ENCODE measurements around the gene TRIM29.

Gene TRIM29

GRCh38 chr11:120086651-120087050 is 51.3 kb downstream of the TRIM29 start:
- Histone ChIP-seq H3K4me3 (ENCODE audit: low read depth in 1 of 2, low read length in 2 of 2) (no peak overlapping the region), H3K27ac (ENCODE audit: low read length) (no peak overlapping the region), H3K36me3 (ENCODE audit: control insufficient read depth in 1 of 2, insufficient read depth in 2 of 2, low read length in 2 of 2) (no peaks in the 10 kb centered on the region)

GRCh38 chr11:120079750-120080610 is 57.9 kb downstream of the TRIM29 start:
- H3K27ac ChIP-seq (ENCODE audit: low read length), result no peak overlapping the region

More at GRCh38 chr11:120086651-120087050, 51.3 kb downstream of the TRIM29 start:
- Histone ChIP-seq H3K9me3 (ENCODE audit: control insufficient read depth in 1 of 2, low read length in 2 of 2) (no peaks in the 10 kb centered on the region), H3K4me1 (ENCODE audit: control insufficient read depth in 1 of 2, insufficient read depth in 2 of 2, low read length in 2 of 2) (no peaks in the 10 kb centered on the region), H3K27me3 (ENCODE audit: low read depth, low read length) (no peaks in the 10 kb centered on the region)

GRCh38 chr11:120078397-120078796 is 59.5 kb downstream of the TRIM29 start:
- H3K36me3 ChIP-seq (ENCODE audit: control insufficient read depth in 1 of 2, insufficient read depth in 2 of 2, low read length in 2 of 2), result no peaks in the 10 kb centered on the region
- H3K27me3 ChIP-seq (ENCODE audit: low read depth, low read length), result no peaks in the 10 kb centered on the region
- H3K4me1 ChIP-seq (ENCODE audit: control insufficient read depth in 1 of 2, insufficient read depth in 2 of 2, low read length in 2 of 2), result no peaks in the 10 kb centered on the region
- no peak overlapping the region for H3K4me3 ChIP-seq (ENCODE audit: low read depth in 1 of 2, low read length in 2 of 2)
- H3K9me3 ChIP-seq (ENCODE audit: control insufficient read depth in 1 of 2, low read length in 2 of 2), result no peaks in the 10 kb centered on the region
- no peak overlapping the region for H3K27ac ChIP-seq (ENCODE audit: low read length)

More at GRCh38 chr11:120079750-120080610, 57.9 kb downstream of the TRIM29 start:
- H3K4me1 ChIP-seq (ENCODE audit: control insufficient read depth in 1 of 2, insufficient read depth in 2 of 2, low read length in 2 of 2), result no peaks in the 10 kb centered on the region
- no peaks in the 10 kb centered on the region for H3K27me3 ChIP-seq (ENCODE audit: low read depth, low read length)
- H3K4me3 ChIP-seq (ENCODE audit: low read depth in 1 of 2, low read length in 2 of 2), result no peak overlapping the region
- no peaks in the 10 kb centered on the region for H3K9me3 ChIP-seq (ENCODE audit: control insufficient read depth in 1 of 2, low read length in 2 of 2)
- H3K36me3 ChIP-seq (ENCODE audit: control insufficient read depth in 1 of 2, insufficient read depth in 2 of 2, low read length in 2 of 2), result no peaks in the 10 kb centered on the region

GRCh38 chr11:120074076-120074475 is 63.8 kb downstream of the TRIM29 start:
- no peak overlapping the region for H3K27ac ChIP-seq (ENCODE audit: low read length)
- H3K27me3 ChIP-seq (ENCODE audit: low read depth, low read length), result no peaks in the 10 kb centered on the region
- H3K4me3 ChIP-seq (ENCODE audit: low read depth in 1 of 2, low read length in 2 of 2), result no peak overlapping the region
- no peaks in the 10 kb centered on the region for H3K4me1 ChIP-seq (ENCODE audit: control insufficient read depth in 1 of 2, insufficient read depth in 2 of 2, low read length in 2 of 2)
- H3K36me3 ChIP-seq (ENCODE audit: control insufficient read depth in 1 of 2, insufficient read depth in 2 of 2, low read length in 2 of 2), result no peaks in the 10 kb centered on the region
- no peaks in the 10 kb centered on the region for H3K9me3 ChIP-seq (ENCODE audit: control insufficient read depth in 1 of 2, low read length in 2 of 2)

- Histone ChIP-seq H3K36me3 (ENCODE audit: control insufficient read depth in 1 of 2, insufficient read depth in 2 of 2, low read length in 2 of 2) (no peaks in the 10 kb centered on the region), H3K27ac (ENCODE audit: low read length) (no peak overlapping the region), H3K27me3 (ENCODE audit: low read depth, low read length) (no peaks in the 10 kb centered on the region), H3K9me3 (ENCODE audit: control insufficient read depth in 1 of 2, low read length in 2 of 2) (no peaks in the 10 kb centered on the region), H3K4me3 (ENCODE audit: low read depth in 1 of 2, low read length in 2 of 2) (no peak overlapping the region), H3K4me1 (ENCODE audit: control insufficient read depth in 1 of 2, insufficient read depth in 2 of 2, low read length in 2 of 2) (no peaks in the 10 kb centered on the region)
Observed at GRCh38 chr11:120073196-120073595, 64.7 kb downstream of the TRIM29 start.

GRCh38 chr11:120068114-120068573 is 69.8 kb downstream of the TRIM29 start:
- Histone ChIP-seq H3K27ac (ENCODE audit: low read length) (no peak overlapping the region), H3K36me3 (ENCODE audit: control insufficient read depth in 1 of 2, insufficient read depth in 2 of 2, low read length in 2 of 2) (no peaks in the 10 kb centered on the region), H3K27me3 (ENCODE audit: low read depth, low read length) (no peaks in the 10 kb centered on the region)

GRCh38 chr11:120067438-120068113 is 70.3 kb downstream of the TRIM29 start:
- Histone ChIP-seq H3K9me3 (ENCODE audit: control insufficient read depth in 1 of 2, low read length in 2 of 2) (no peaks in the 10 kb centered on the region), H3K4me1 (ENCODE audit: control insufficient read depth in 1 of 2, insufficient read depth in 2 of 2, low read length in 2 of 2) (no peaks in the 10 kb centered on the region), H3K27me3 (ENCODE audit: low read depth, low read length) (no peaks in the 10 kb centered on the region), H3K27ac (ENCODE audit: low read length) (no peak overlapping the region), H3K4me3 (ENCODE audit: low read depth in 1 of 2, low read length in 2 of 2) (no peak overlapping the region), H3K36me3 (ENCODE audit: control insufficient read depth in 1 of 2, insufficient read depth in 2 of 2, low read length in 2 of 2) (no peaks in the 10 kb centered on the region)

More at GRCh38 chr11:120068114-120068573, 69.8 kb downstream of the TRIM29 start:
- Histone ChIP-seq H3K4me3 (ENCODE audit: low read depth in 1 of 2, low read length in 2 of 2) (no peak overlapping the region), H3K9me3 (ENCODE audit: control insufficient read depth in 1 of 2, low read length in 2 of 2) (no peaks in the 10 kb centered on the region), H3K4me1 (ENCODE audit: control insufficient read depth in 1 of 2, insufficient read depth in 2 of 2, low read length in 2 of 2) (no peaks in the 10 kb centered on the region)

GRCh38 chr11:120066738-120067437 is 71.0 kb downstream of the TRIM29 start:
- no peak overlapping the region for H3K27ac ChIP-seq (ENCODE audit: low read length)
- no peak overlapping the region for H3K4me3 ChIP-seq (ENCODE audit: low read depth in 1 of 2, low read length in 2 of 2)
- H3K9me3 ChIP-seq (ENCODE audit: control insufficient read depth in 1 of 2, low read length in 2 of 2), result no peaks in the 10 kb centered on the region
- no peaks in the 10 kb centered on the region for H3K4me1 ChIP-seq (ENCODE audit: control insufficient read depth in 1 of 2, insufficient read depth in 2 of 2, low read length in 2 of 2)
- no peaks in the 10 kb centered on the region for H3K27me3 ChIP-seq (ENCODE audit: low read depth, low read length)
- no peaks in the 10 kb centered on the region for H3K36me3 ChIP-seq (ENCODE audit: control insufficient read depth in 1 of 2, insufficient read depth in 2 of 2, low read length in 2 of 2)

- H3K4me1 ChIP-seq (ENCODE audit: control insufficient read depth in 1 of 2, insufficient read depth in 2 of 2, low read length in 2 of 2), result no peaks in the 10 kb centered on the region
- no peak overlapping the region for H3K27ac ChIP-seq (ENCODE audit: low read length)
- H3K4me3 ChIP-seq (ENCODE audit: low read depth in 1 of 2, low read length in 2 of 2), result no peak overlapping the region
- no peaks in the 10 kb centered on the region for H3K36me3 ChIP-seq (ENCODE audit: control insufficient read depth in 1 of 2, insufficient read depth in 2 of 2, low read length in 2 of 2)
- H3K27me3 ChIP-seq (ENCODE audit: low read depth, low read length), result no peaks in the 10 kb centered on the region
- H3K9me3 ChIP-seq (ENCODE audit: control insufficient read depth in 1 of 2, low read length in 2 of 2), result no peaks in the 10 kb centered on the region
Observed at GRCh38 chr11:120065876-120066275, 72.0 kb downstream of the TRIM29 start.

GRCh38 chr11:120065176-120065575 is 72.7 kb downstream of the TRIM29 start:
- Histone ChIP-seq H3K27me3 (ENCODE audit: low read depth, low read length) (no peaks in the 10 kb centered on the region), H3K9me3 (ENCODE audit: control insufficient read depth in 1 of 2, low read length in 2 of 2) (no peaks in the 10 kb centered on the region), H3K4me1 (ENCODE audit: control insufficient read depth in 1 of 2, insufficient read depth in 2 of 2, low read length in 2 of 2) (no peaks in the 10 kb centered on the region), H3K4me3 (ENCODE audit: low read depth in 1 of 2, low read length in 2 of 2) (no peak overlapping the region), H3K36me3 (ENCODE audit: control insufficient read depth in 1 of 2, insufficient read depth in 2 of 2, low read length in 2 of 2) (no peaks in the 10 kb centered on the region), H3K27ac (ENCODE audit: low read length) (no peak overlapping the region)

GRCh38 chr11:120064341-120064740 is 73.6 kb downstream of the TRIM29 start:
- Histone ChIP-seq H3K27ac (ENCODE audit: low read length) (no peak overlapping the region), H3K27me3 (ENCODE audit: low read depth, low read length) (no peaks in the 10 kb centered on the region), H3K9me3 (ENCODE audit: control insufficient read depth in 1 of 2, low read length in 2 of 2) (no peaks in the 10 kb centered on the region), H3K36me3 (ENCODE audit: control insufficient read depth in 1 of 2, insufficient read depth in 2 of 2, low read length in 2 of 2) (no peaks in the 10 kb centered on the region), H3K4me3 (ENCODE audit: low read depth in 1 of 2, low read length in 2 of 2) (no peak overlapping the region), H3K4me1 (ENCODE audit: control insufficient read depth in 1 of 2, insufficient read depth in 2 of 2, low read length in 2 of 2) (no peaks in the 10 kb centered on the region)
